GM12891 (cell line): Measurements from ENCODE around the gene TMEM150B.

Source experiments
- POLR2A ChIP-seq: IDR thresholded peaks from 2 replicates; pipeline ENCODE4 v1.6.1; 2011; ENCODE audit warnings: low read depth, low read length, control low read depth
- POU2F2 ChIP-seq: IDR thresholded peaks from 2 replicates; pipeline ENCODE4 v1.6.1; 2011; ENCODE audit warnings: low read depth, mild to moderate bottlenecking, control low read depth, low read length, moderate library complexity
- TAF1 ChIP-seq: IDR thresholded peaks from 2 replicates; pipeline ENCODE4 v1.6.1; 2011; ENCODE audit warnings: low read depth, low read length, control low read depth

- no peak for TF ChIP-seq POLR2A
- TF ChIP-seq TAF1: no peak
- TF ChIP-seq POU2F2: no peak
Observed at GRCh38 chr19:55320844-55321419, 4.2 kb downstream of the TMEM150B start.
